B cell (primary cell): Measurements from ENCODE around the gene TMEM52.

Experiments
- CTCF ChIP-seq: fragments of 200-600 bp; IDR thresholded peaks from one replicate; pipeline ENCODE4 v1.8.0; 2022; ENCODE audit warnings: antibody characterized with exemption, mild to moderate bottlenecking
- EZH2 ChIP-seq: IDR thresholded peaks from 2 replicates; pipeline ENCODE4 v1.6.1; 2012; ENCODE audit warnings: borderline replicate concordance, low read depth, mild to moderate bottlenecking, moderate library complexity, low read length; ENCODE audit not compliant: insufficient read depth, poor library complexity, severe bottlenecking

- no peak for TF ChIP-seq CTCF
- no peak for TF ChIP-seq EZH2
Measured at GRCh38 chr1:1880617-1881312, 38.3 kb downstream of the TMEM52 start.
